Lower leg skin (tissue), 3 donors: ENCODE data around the gene PLEKHG2.

Experiments used
- CTCF ChIP-seq, 3 donors: fragments of 450-650 bp; IDR thresholded peaks; one replicate each; pipeline ENCODE4 v1.5.1; 2016; ENCODE audit warnings: antibody characterized with exemption in 3 of 3, mild to moderate bottlenecking in 3 of 3, moderate library complexity in 2 of 3
- POLR2A ChIP-seq, 2 donors: fragments of 450-650 bp; IDR thresholded peaks; one replicate each; pipeline ENCODE4 v1.6.1; 2016 to 2017; ENCODE audit warnings: antibody characterized with exemption in 2 of 2, mild to moderate bottlenecking in 1 of 2, moderate library complexity in 1 of 2

DNA sequence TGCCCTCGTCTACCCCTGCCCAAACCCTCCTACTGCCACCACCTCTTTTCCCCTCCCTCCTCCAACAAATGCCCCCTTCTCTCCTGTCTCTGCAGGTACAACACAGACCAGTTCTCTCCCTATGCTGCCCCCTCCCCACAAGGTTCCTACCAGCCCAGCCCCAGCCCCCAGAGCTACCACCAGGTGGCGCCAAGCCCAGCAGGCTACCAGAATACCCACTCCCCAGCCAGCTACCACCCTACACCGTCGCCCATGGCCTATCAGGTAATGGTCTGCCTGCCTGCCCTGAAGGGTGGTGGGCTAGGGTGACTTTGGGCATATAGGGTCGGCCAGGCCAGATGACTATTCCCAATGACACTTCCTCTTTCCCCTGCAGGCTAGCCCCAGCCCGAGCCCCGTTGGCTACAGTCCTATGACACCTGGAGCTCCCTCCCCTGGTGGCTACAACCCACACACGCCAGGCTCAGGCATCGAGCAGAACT lies 61.7 kb downstream of the PLEKHG2 start:
- TF ChIP-seq CTCF (IDR thresholded peaks at IDR 0.05) (no peak), POLR2A (IDR thresholded peaks at IDR 0.05) (no peak)
